GM20431 (cell line): ENCODE results near the gene KANK2.

ENCODE experiments used
- in situ Hi-C: fragments of 300-500 bp; cut with MseI, MboI; formaldehyde crosslinking; loops from one replicate; pipeline ENCODE4 v1.15.0; 2020; ENCODE audit warnings: low sequenced_read_pairs; ENCODE audit not compliant: unreplicated experiment

KANK2 gene

GRCh38 chr19:11227195-11227886 lies 30.0 kb upstream of the KANK2 start:
- in situ Hi-C loops: no loop called here

GRCh38 chr19:11226716-11227166 lies 29.4 kb upstream of the KANK2 start:
- in situ Hi-C loops: no loop called here

- in situ Hi-C loops: no loop called here
Measured at GRCh38 chr19:11225815-11226214, 28.5 kb upstream of the KANK2 start.

- in situ Hi-C loops: no loop called here
Measured at GRCh38 chr19:11225172-11225571, 27.8 kb upstream of the KANK2 start.

GRCh38 chr19:11224429-11224828 lies 27.1 kb upstream of the KANK2 start:
- in situ Hi-C loops: no loop called here

- in situ Hi-C loops: no loop called here
Measured at GRCh38 chr19:11223200-11223599, 25.9 kb upstream of the KANK2 start.

- in situ Hi-C loops: no loop called here
Measured at GRCh38 chr19:11221082-11221598, 23.8 kb upstream of the KANK2 start.

- in situ Hi-C loops: no loop called here
Measured at GRCh38 chr19:11214387-11214786, 17.0 kb upstream of the KANK2 start.

GRCh38 chr19:11210656-11210928 lies 13.2 kb upstream of the KANK2 start:
- in situ Hi-C loops: no loop called here

- in situ Hi-C loops: no loop called here
Measured at GRCh38 chr19:11209839-11210655, 12.7 kb upstream of the KANK2 start.

- in situ Hi-C loops: no loop called here
Measured at GRCh38 chr19:11208561-11209471, 11.5 kb upstream of the KANK2 start.

GRCh38 chr19:11205939-11206570 lies 8.7 kb upstream of the KANK2 start:
- in situ Hi-C loops: no loop called here

GRCh38 chr19:11204943-11205349 lies 7.6 kb upstream of the KANK2 start:
- in situ Hi-C loops: no loop called here

- in situ Hi-C loops: no loop called here
Measured at GRCh38 chr19:11204076-11204602, 6.8 kb upstream of the KANK2 start.

GRCh38 chr19:11203194-11204075 lies 6.1 kb upstream of the KANK2 start:
- in situ Hi-C loops: no loop called here

- in situ Hi-C loops: no loop called here
Measured at GRCh38 chr19:11202488-11203193, 5.3 kb upstream of the KANK2 start.

GRCh38 chr19:11201791-11202190 lies 4.4 kb upstream of the KANK2 start:
- in situ Hi-C loops: no loop called here

- in situ Hi-C loops: no loop called here
Measured at GRCh38 chr19:11200931-11201330, 3.6 kb upstream of the KANK2 start.
